ENCODE results near the gene TNNT2.

DNA sequence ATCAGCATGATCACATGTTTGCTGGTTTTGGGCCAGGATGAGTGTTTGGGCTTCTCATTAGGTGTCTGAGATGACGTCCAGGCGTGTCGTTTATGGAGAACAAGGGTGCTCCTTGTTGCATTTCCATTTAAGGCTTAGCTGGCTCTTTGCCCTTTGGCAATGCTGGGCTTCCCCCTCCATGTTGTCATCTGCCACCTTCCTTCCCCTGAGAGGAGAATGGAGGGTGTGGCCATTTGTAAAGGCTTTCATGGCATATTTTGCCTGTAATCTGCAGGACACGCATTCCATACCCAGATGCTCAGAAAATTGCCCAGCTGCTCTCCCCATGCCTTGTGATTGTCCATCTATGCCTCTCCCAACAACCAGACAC is 66.5 kb downstream of the TNNT2 start:
- TF ChIP-seq, protein P1, sequence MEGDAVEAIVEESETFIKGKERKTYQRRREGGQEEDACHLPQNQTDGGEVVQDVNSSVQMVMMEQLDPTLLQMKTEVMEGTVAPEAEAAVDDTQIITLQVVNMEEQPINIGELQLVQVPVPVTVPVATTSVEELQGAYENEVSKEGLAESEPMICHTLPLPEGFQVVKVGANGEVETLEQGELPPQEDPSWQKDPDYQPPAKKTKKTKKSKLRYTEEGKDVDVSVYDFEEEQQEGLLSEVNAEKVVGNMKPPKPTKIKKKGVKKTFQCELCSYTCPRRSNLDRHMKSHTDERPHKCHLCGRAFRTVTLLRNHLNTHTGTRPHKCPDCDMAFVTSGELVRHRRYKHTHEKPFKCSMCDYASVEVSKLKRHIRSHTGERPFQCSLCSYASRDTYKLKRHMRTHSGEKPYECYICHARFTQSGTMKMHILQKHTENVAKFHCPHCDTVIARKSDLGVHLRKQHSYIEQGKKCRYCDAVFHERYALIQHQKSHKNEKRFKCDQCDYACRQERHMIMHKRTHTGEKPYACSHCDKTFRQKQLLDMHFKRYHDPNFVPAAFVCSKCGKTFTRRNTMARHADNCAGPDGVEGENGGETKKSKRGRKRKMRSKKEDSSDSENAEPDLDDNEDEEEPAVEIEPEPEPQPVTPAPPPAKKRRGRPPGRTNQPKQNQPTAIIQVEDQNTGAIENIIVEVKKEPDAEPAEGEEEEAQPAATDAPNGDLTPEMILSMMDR (CRISPR knock-in tag; IDR thresholded peaks at IDR 0.05): no peak
- TF ChIP-seq MEIS1 (CRISPR knock-in tag; IDR thresholded peaks at IDR 0.05; ENCODE audit: borderline replicate concordance): no peak
- TF ChIP-seq ZNF570 (CRISPR knock-in tag; IDR thresholded peaks at IDR 0.05; ENCODE audit: borderline replicate concordance): no peak
- TF ChIP-seq JUND (CRISPR knock-in tag; IDR thresholded peaks at IDR 0.05): no peak
- TF ChIP-seq PTBP1 (IDR thresholded peaks at IDR 0.05; ENCODE audit: low read depth, low read length, poor library complexity, severe bottlenecking): no peak
- TF ChIP-seq MLX (CRISPR knock-in tag; IDR thresholded peaks at IDR 0.05): no peak
